H9 (cell line): ENCODE results near the gene CTH. TPM values are rescaled to one million over a fixed set of nuclear protein-coding genes. Genes with fewer than 3 reads are reported as not detected.

Experiments
- DNase-seq: peaks from one replicate; pipeline ENCODE4 v3.0.0-alpha.2; 2017
- H2AFZ ChIP-seq: one replicate; pipeline ENCODE4 v1.6.1; 2013; ENCODE audit warnings: mild to moderate bottlenecking, low read length, control low read depth, moderate library complexity
- H2AK5ac ChIP-seq: 2 replicates; pipeline ENCODE4 v1.6.1; 2013; ENCODE audit warnings: low read length, control low read depth, mixed read lengths; ENCODE audit not compliant: insufficient read length
- H2BK120ac ChIP-seq: one replicate; pipeline ENCODE4 v1.6.1; 2013; ENCODE audit warnings: low read depth, mild to moderate bottlenecking, low read length, control low read depth, inconsistent platforms; ENCODE audit not compliant: poor library complexity, severe bottlenecking
- H2BK12ac ChIP-seq: 2 replicates; pipeline ENCODE4 v1.6.1; 2013; ENCODE audit warnings: low read length, control low read depth, mixed read lengths, low read depth; ENCODE audit not compliant: insufficient read length
- H2BK15ac ChIP-seq: 2 replicates; pipeline ENCODE4 v1.6.1; 2013; ENCODE audit warnings: low read depth, low read length, control low read depth
- H2BK20ac ChIP-seq: one replicate; pipeline ENCODE4 v1.6.1; 2013; ENCODE audit warnings: low read depth, mild to moderate bottlenecking, low read length, control low read depth, inconsistent platforms; ENCODE audit not compliant: poor library complexity, severe bottlenecking
- H2BK5ac ChIP-seq: 2 replicates; pipeline ENCODE4 v1.6.1; 2013; ENCODE audit warnings: low read length, control low read depth, mixed read lengths; ENCODE audit not compliant: insufficient read length
- H3K14ac ChIP-seq: 2 replicates; pipeline ENCODE4 v1.6.1; 2013; ENCODE audit warnings: low read length, control low read depth; ENCODE audit not compliant: insufficient read depth
- H3K18ac ChIP-seq: 2 replicates; pipeline ENCODE4 v1.6.1; 2013; ENCODE audit warnings: low read depth, mild to moderate bottlenecking, mixed read lengths, low read length, control low read depth; ENCODE audit not compliant: insufficient read length
- H3K23ac ChIP-seq: 2 replicates; pipeline ENCODE4 v1.6.1; 2013; ENCODE audit warnings: low read length, control low read depth, mixed read lengths, low read depth; ENCODE audit not compliant: insufficient read length
- H3K23me2 ChIP-seq: 2 replicates; pipeline ENCODE4 v1.6.1; 2013; ENCODE audit warnings: low read depth, mild to moderate bottlenecking, mixed read lengths, low read length, control low read depth; ENCODE audit not compliant: insufficient read length, poor library complexity, severe bottlenecking
- H3K27ac ChIP-seq: 2 replicates; pipeline ENCODE4 v1.5.1; 2013; ENCODE audit warnings: low read length, control low read depth, mixed read lengths, low read depth; ENCODE audit not compliant: insufficient read length
- H3K27me3 ChIP-seq: 2 replicates; pipeline ENCODE4 v1.6.1; 2013; ENCODE audit warnings: low read length, control low read depth, inconsistent platforms; ENCODE audit not compliant: insufficient read depth
- H3K4ac ChIP-seq: 2 replicates; pipeline ENCODE4 v1.6.1; 2013; ENCODE audit warnings: low read depth, mild to moderate bottlenecking, control low read depth, inconsistent platforms, low read length, moderate library complexity
- H3K4me1 ChIP-seq: 2 replicates; pipeline ENCODE4 v1.6.1; 2013; ENCODE audit warnings: low read length, control low read depth, inconsistent platforms; ENCODE audit not compliant: insufficient read depth
- H3K4me2 ChIP-seq: 2 replicates; pipeline ENCODE4 v1.6.1; 2013; ENCODE audit warnings: low read length, control low read depth, mixed read lengths; ENCODE audit not compliant: insufficient read length, insufficient read depth
- H3K56ac ChIP-seq: 2 replicates; pipeline ENCODE4 v1.6.1; 2013; ENCODE audit warnings: low read depth, mild to moderate bottlenecking, mixed read lengths, low read length, control low read depth; ENCODE audit not compliant: insufficient read length
- H3K79me1 ChIP-seq: 2 replicates; pipeline ENCODE4 v1.6.1; 2013; ENCODE audit warnings: low read depth, mild to moderate bottlenecking, moderate library complexity, low read length, control low read depth, inconsistent platforms; ENCODE audit not compliant: insufficient read depth, poor library complexity, severe bottlenecking
- H3K79me2 ChIP-seq: 2 replicates; pipeline ENCODE4 v1.6.1; 2013; ENCODE audit warnings: low read length, control low read depth, inconsistent platforms; ENCODE audit not compliant: insufficient read depth
- H3K9ac ChIP-seq: 2 replicates; pipeline ENCODE4 v1.6.1; 2013; ENCODE audit warnings: low read length, control low read depth, mixed read lengths; ENCODE audit not compliant: insufficient read length; ENCODE audit errors: extremely low read depth
- H3K9me3 ChIP-seq: one replicate; pipeline ENCODE4 v1.6.1; 2013; ENCODE audit warnings: low read depth, low read length, inconsistent platforms; ENCODE audit not compliant: control insufficient read depth
- H3T11ph ChIP-seq: one replicate; pipeline ENCODE4 v1.6.1; 2013; ENCODE audit warnings: mild to moderate bottlenecking, low read length, control low read depth, inconsistent platforms
- H4K20me1 ChIP-seq: one replicate; pipeline ENCODE4 v1.6.1; 2013; ENCODE audit not compliant: control insufficient read depth, insufficient read length, insufficient read depth
- H4K5ac ChIP-seq: 2 replicates; pipeline ENCODE4 v1.6.1; 2013; ENCODE audit warnings: low read depth, mild to moderate bottlenecking, mixed read lengths, low read length, control low read depth; ENCODE audit not compliant: insufficient read length
- H4K8ac ChIP-seq: replicated peaks from 2 replicates; pipeline ENCODE4 v1.6.1; 2013; ENCODE audit warnings: low read length, control low read depth, mixed read lengths, low read depth; ENCODE audit not compliant: insufficient read length
- H4K91ac ChIP-seq: 2 replicates; pipeline ENCODE4 v1.6.1; 2013; ENCODE audit warnings: low read depth, mild to moderate bottlenecking, moderate library complexity, mixed read lengths, low read length, control low read depth; ENCODE audit not compliant: insufficient read length
- H3K27ac Mint-ChIP-seq, 3 experiments: 2 replicates in 2 of 3; 3 replicates in 1 of 3; pipeline ENCODE4 v1.8.0; 2020 to 2021; ENCODE audit warnings: mixed read lengths in 3 of 3, mild to moderate bottlenecking in 1 of 3, moderate library complexity in 1 of 3
- H3K27me3 Mint-ChIP-seq: 2 replicates; pipeline ENCODE4 v1.8.0; 2021; ENCODE audit warnings: low read depth, mild to moderate bottlenecking, moderate library complexity, mixed read lengths
- H3K36me3 Mint-ChIP-seq, 3 experiments: 2 replicates in 2 of 3; 3 replicates in 1 of 3; pipeline ENCODE4 v1.8.0; 2020 to 2021; ENCODE audit warnings: low read depth in 3 of 3, mixed read lengths in 3 of 3; ENCODE audit not compliant: insufficient read depth in 1 of 3
- H3K4me1 Mint-ChIP-seq, 2 experiments: 2 replicates each; pipeline ENCODE4 v1.8.0; 2020; ENCODE audit warnings: mixed read lengths in 2 of 2
- H3K4me3 Mint-ChIP-seq, 2 experiments: 2 replicates in 1 of 2; 3 replicates in 1 of 2; pipeline ENCODE4 v1.8.0; 2020 to 2021; ENCODE audit warnings: mild to moderate bottlenecking in 2 of 2, mixed read lengths in 2 of 2, moderate library complexity in 1 of 2
- H3K9me3 Mint-ChIP-seq, 2 experiments: 2 replicates in 1 of 2; 3 replicates in 1 of 2; pipeline ENCODE4 v1.8.0; 2020; ENCODE audit warnings: mild to moderate bottlenecking in 2 of 2, mixed read lengths in 2 of 2, moderate library complexity in 1 of 2
- CTCF ChIP-seq: fragments of 200-600 bp; sonication (generic); conservative IDR thresholded peaks from 3 replicates; pipeline ENCODE4 v1.8.0; 2021; ENCODE audit warnings: antibody characterized with exemption, mild to moderate bottlenecking
- WGBS: extraction: QIAGEN DNeasy Blood & Tissue Kit; methylation state at CpG from one replicate; pipeline ENCODE4 v1.1.7; 2013; ENCODE audit warnings: missing lambda C conversion rate, low lambda C conversion rate, mixed read lengths; ENCODE audit not compliant: insufficient read length; ENCODE audit errors: extremely low coverage; 5-methylcytosine and 5-hydroxymethylcytosine counted together
- total RNA-seq: library from RNA; stranded (reverse); gene quantifications from 2 replicates; pipeline ENCODE4 v1.2.1, GENCODE V29; 2021

CTH gene
- total RNA-seq, 1 experiment from 2014 or later: 15.5 TPM

- Histone ChIP-seq H3K27me3 (no peaks in the 10 kb centered on the region), H3K4me1 (no peaks in the 10 kb centered on the region), H3K27ac (no peak overlapping the region), H2BK12ac (no peak overlapping the region), H3K14ac (no peak overlapping the region), H2BK5ac (no peak overlapping the region), H3K18ac (no peak overlapping the region), H2BK15ac (no peak overlapping the region), H4K5ac (no peak overlapping the region), H2BK120ac (no peak overlapping the region), H3K9ac (no peak overlapping the region), H4K91ac (no peak overlapping the region), H3K4me2 (no peak overlapping the region), H2BK20ac (no peak overlapping the region), H4K20me1 (no peaks in the 10 kb centered on the region), H3K79me2 (no peaks in the 10 kb centered on the region), H3K4ac (no peak overlapping the region), H3K56ac (no peak overlapping the region), H3K79me1 (no peaks in the 10 kb centered on the region), H2AFZ (no peak overlapping the region), H3T11ph (no peak overlapping the region), H3K23ac (no peak overlapping the region), H2AK5ac (no peak overlapping the region), H4K8ac (no peak overlapping the region), H3K9me3 (no peaks in the 10 kb centered on the region), H3K23me2 (no peaks in the 10 kb centered on the region)
- no peak for TF ChIP-seq CTCF
- H3K9me3 Mint-ChIP-seq: no peaks in the 10 kb centered on the region
- no peaks in the 10 kb centered on the region for H3K27me3 Mint-ChIP-seq
- no peak for DNase-seq
- no peak overlapping the region for H3K4me3 Mint-ChIP-seq
- no CpG with 5 or more reads among the region's 3 CpGs for WGBS
- H3K4me1 Mint-ChIP-seq: no peaks in the 10 kb centered on the region
- H3K27ac Mint-ChIP-seq: no peak overlapping the region
- no peaks in the 10 kb centered on the region for H3K36me3 Mint-ChIP-seq
Observed at GRCh38 chr1:70383483-70383882, 27.6 kb upstream of the CTH start.
